NCI-H345 (cell line): Measurements from ENCODE around the gene TMEM35B.
A peak's percentile ranks its signal among the peaks of the same experiment; 100 is the strongest.
"Not testable (repeated sequence)": the region's sequence is repeated elsewhere in the genome, so short reads cannot be mapped to it uniquely, and the experiment has no call there.

ENCODE experiments used
- DNase-seq: peaks from one replicate; lab custom pipeline; 2025; lab: John Stamatoyannopoulos, UW

The TMEM35B gene

GRCh38 chr1:34984793-34985608 lies at the start of gene TMEM35B:
TMEM35B (minus strand) TSS chr1:34985347; CDS start chr1:34985305, 42 bp downstream.
- DNase-seq, result peak; percentile 65

DNA sequence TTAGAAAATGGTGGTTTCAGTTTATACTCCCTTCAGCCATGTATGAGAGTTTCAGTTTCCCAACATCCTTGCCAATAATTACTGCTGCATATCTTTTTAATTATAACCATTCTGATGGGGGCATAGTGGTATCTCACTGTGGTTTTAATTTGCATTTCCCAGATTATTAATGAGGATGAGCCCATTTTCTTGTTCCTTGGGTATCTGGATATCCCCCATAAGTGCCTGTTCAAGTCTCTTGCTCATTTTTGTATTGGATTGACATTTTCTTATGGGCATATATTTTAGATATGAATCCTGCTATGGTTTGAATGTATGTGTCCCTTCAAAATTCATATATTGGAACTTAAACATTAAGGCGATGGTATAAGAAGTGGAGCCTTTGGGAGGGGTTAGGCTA lies 48.2 kb upstream of the TMEM35B start:
- no peak for DNase-seq

DNA sequence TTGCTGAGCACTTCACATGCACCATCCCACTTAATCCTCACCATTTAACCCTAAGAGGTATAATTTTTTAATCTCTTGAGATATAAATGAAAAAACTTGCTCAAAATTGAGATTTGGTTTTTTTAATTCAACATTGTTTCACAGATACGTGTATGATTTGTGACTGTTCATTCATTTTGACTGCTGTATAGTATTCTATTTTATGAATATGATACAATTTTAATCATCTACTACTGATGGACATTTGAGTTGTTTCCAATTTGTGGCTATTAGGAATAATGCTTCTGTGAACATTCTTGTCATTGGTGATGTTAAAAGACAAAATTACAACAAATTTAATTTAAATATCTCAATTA lies 47.2 kb upstream of the TMEM35B start:
- no peak for DNase-seq

GRCh38 chr1:35030756-35031446 lies 45.8 kb upstream of the TMEM35B start:
- no peak for DNase-seq

DNA sequence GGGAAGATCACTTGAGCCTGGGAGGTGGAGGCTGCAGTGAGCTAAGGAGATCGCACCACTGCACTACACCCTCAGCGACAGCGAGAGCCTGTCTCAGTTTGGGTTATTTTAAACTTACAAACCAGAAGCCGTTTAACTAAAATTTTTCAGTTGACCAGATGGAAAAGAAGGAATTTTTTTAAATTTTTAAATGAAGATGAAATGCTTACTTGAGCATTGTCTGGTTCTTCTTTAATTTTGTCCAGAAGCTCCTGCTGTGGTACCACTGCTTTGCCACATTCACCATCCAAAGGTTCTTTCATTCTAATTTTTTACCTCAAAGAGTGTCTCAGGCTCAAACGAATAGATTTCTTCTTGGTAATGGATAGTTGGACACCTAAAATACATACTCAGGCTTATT lies 45.2 kb upstream of the TMEM35B start:
- no peak for DNase-seq

- DNase-seq, result no peak
These were observed 44.6 kb upstream of the TMEM35B start for GRCh38 chr1:35029761-35030160.

- no peak for DNase-seq
These were observed 31.3 kb upstream of the TMEM35B start for GRCh38 chr1:35016406-35016805.

- no peak for DNase-seq
These were observed 29.3 kb upstream of the TMEM35B start for GRCh38 chr1:35014486-35014885.

- DNase-seq, result no peak
These were observed 20.6 kb upstream of the TMEM35B start for GRCh38 chr1:35005711-35006110.

DNA sequence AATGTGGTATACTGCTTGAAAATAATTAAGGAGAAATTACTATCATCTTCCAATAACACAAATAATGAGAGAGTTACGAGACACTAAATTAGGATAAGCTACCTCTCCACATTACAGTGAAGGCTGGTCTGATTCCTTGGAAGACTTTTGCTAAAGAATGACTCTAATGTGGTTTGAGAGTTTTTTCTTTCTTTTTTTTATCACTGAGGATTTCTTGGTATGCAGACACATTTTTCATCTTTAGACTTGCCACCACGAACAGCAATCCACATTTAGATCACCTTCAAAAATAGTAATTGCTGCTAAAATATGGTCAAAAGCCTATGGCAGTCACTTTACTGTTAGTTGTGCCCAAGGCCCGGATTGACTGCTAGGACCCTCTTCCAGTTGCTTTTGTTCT lies 16.6 kb upstream of the TMEM35B start:
- no peak for DNase-seq

- DNase-seq, result no peak
These were observed 9.7 kb upstream of the TMEM35B start for GRCh38 chr1:34994878-34995277.

DNA sequence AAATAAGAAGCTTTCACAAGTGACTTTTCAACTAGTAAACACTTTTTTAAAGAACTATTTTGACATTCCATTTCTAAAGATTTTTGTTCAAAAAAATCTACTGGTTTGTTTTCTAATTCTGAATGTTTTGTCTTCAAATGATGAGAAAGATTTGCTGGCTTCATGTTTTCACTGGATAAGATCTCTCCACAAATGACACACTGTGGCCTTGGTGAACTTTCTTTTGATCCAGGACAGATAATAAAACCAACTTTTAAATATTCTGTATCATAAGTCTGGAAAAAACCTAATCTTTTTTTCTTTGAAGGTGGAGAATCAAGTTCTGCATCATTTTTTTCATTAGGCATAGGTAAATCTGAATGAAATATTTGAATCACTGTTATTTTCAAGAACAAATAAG lies 3.4 kb upstream of the TMEM35B start:
- no peak for DNase-seq

DNA sequence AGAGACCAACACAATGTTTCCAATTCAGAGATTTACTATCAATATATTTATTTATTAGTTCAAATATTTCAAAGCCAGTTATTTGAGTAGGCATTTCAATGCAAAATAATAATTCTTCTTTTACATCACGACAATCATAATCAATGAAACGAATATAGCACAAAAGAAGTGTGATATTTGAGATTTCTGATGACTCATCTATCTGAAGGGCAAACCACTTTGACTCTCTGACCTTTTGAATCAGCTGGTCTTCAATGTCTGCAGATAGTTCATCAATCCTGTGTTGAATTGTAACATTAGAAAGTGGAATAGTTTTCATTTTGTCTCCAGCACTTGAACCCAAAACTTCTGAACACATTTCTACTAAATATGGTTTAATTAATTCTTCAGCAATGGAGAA lies 3.0 kb upstream of the TMEM35B start:
- no peak for DNase-seq

GRCh38 chr1:34987018-34987417 lies 1.9 kb upstream of the TMEM35B start:
- no peak for DNase-seq

- not testable (repeated sequence) for DNase-seq
These were observed 410 bp upstream of the TMEM35B start for GRCh38 chr1:34985609-34985904.

DNA sequence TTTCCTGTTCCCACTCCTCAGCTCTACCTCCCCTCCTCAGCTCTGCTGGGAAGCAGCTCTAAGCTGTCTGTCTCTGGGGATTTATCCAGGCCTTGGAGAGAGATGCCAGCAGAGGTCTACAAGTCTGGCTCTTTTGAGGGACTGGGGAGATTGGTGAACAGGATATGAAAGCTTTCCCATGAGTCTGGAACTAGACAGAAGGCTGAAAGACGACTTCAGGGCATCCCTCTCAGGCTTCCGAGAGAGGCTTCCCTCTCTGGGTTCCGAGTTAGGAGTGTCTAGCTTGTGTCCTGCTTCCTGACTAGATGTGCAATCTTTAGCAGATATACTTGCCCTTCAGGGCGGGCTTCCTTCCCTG lies 733 bp downstream of the TMEM35B start:
- peak; percentile 21 for DNase-seq

DNA sequence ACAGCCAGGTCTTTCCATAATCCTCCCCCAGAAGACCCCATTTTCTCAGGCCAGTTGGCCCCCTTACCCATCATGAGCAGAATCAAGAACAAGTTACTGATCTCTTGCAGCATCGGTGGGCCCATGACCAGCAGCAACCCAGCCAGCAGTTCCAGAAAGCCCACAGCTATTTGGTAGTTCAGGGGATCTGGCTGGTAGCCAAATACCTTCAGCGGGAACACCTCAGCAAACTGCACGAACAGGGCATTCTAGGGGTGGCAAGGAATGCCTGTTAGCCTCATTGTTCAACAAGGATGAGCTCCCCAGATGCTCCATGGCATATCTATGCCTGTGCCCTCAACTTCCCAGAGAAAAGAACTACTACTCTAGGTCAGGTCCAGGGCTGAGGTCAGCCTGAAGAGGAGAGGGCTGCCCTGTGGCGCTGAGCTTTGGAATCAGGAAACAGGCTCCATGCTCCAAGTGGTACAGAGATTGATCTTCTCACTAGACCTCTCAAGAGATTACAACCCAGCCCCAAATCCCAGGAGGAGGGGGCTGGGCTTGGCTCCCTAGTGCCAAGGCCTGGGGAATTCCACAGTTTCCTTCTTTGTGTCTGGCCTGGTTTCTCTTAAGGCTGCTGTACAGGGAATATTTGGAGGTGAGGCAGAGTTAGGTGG lies 1.3 kb downstream of the TMEM35B start:
- DNase-seq, result no peak

GRCh38 chr1:34982820-34983376 lies 2.2 kb downstream of the TMEM35B start:
- no peak for DNase-seq

GRCh38 chr1:34980715-34981114 lies 4.4 kb downstream of the TMEM35B start:
- DNase-seq, result no peak

- DNase-seq, result no peak
These were observed 6.2 kb downstream of the TMEM35B start for GRCh38 chr1:34978921-34979320.

DNA sequence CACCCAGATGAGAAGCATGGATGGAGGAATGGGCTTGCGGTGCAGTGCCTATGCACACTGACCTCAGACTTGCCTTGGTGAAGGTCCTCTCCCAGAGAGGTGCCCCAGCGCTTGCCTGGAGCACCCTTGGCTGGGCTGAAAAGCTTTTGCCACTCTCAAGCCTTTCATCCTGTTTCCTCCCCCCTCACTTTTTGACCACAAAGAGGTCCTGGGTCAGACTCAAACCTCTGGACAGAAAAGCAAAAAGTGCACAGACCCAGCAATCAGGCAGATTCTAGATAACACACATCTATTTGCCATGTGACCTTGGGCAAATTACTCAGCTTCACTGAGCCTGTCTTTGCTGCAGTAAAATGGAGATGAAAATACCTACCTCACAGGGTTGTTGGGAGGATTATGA lies 7.3 kb downstream of the TMEM35B start:
- DNase-seq, result no peak

- DNase-seq, result no peak
These were observed 8.0 kb downstream of the TMEM35B start for GRCh38 chr1:34977210-34977471.
